EH (cell line): ENCODE data around the gene AKR1B1.

Source experiments
- DNase-seq: peaks from one replicate; pipeline ENCODE4 v3.0.0-alpha.2; 2015; ENCODE audit warnings: low read depth

Gene AKR1B1

GRCh38 chr7:134444198-134444960 lies 14.5 kb downstream of the AKR1B1 start:
- peak; percentile 29 for DNase-seq

DNA sequence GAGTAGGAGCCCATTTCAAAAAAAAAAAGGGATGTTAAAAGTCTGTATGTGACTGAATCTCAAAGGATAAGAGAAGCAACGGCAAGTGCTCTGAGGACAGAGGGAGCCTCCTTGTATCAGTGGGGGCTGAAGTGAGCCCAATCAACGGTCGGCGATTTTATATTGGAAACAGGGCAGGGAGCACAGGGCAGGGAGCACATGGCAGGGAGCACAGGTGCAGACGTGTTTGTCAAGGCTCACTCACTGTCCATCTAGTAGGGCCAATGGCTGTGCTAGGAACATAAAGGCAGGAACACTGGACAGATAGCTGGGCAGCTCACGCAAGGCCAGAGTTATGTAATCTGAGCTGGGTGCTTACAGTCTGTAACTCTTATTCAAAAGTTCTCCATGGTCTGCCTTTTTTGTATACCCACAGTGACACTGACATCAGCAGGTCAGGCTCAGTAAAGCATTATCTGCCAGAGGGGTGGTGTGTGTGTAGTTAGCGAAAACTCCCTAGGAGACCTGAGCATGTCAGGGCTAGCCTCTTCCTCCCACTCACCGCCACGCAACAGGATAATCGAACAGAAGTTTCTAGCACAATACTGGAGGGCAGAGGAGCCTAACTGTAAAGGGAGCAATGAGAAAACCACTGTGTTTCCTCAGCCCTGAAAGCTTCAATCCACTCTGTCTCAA lies 15.4 kb downstream of the AKR1B1 start:
- no peak for DNase-seq

DNA sequence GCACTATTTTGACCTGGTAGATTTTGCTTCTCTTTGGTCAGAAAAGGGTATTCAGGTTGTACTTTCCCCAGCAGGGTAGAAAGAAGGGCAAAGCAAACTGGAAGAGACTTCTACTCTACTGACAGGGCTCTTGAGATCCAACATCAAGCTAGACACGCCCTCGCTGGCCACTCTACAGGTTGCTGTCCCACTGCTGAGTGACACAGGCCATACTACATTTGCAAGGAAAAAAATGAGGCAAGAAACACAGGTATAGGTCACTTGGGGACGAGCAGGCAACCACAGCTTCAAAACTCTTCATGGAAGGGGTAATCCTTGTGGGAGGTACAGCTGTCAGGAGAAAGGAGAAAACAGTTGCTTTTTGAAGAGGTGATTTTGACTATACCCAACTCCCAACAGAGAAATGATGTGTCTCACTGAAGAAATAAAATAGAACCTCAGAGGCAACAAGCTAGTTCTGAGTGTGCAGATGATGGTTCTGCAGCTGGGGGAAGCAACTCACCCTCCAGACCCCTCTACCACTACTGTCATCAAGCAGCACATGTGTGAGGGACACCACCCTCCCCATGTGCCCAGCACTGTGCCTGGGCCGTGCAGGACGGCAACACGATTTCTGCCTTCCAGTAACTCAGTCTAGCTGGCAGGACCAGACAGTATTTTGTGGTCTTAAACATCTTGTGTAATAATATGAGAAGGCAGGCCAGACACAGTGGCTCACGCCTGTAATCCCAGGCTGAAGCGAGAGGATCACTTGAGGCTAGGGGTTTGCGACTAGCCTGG lies 16.3 kb downstream of the AKR1B1 start:
- DNase-seq: no peak

GRCh38 chr7:134441264-134441663 lies 17.6 kb downstream of the AKR1B1 start:
- no peak for DNase-seq

DNA sequence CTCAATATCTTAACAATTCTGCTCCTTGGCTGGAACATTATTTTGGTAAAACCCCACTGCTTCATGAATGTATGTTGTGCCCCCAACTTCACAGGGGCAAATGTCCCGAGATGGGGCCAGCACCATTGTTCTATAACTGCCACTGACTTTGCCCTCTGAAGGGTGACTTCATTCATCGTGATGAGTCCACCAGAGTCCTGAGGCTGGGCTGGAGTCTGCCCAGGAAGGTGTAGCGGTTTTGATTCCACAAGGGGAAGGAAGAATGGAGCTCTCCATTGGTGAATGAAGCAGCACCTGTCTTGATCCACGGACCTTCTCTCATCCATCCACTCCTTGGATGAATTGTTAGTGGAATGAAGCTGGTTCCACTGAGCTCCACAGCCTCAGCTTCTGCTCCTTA lies 18.4 kb downstream of the AKR1B1 start:
- DNase-seq: no peak

DNA sequence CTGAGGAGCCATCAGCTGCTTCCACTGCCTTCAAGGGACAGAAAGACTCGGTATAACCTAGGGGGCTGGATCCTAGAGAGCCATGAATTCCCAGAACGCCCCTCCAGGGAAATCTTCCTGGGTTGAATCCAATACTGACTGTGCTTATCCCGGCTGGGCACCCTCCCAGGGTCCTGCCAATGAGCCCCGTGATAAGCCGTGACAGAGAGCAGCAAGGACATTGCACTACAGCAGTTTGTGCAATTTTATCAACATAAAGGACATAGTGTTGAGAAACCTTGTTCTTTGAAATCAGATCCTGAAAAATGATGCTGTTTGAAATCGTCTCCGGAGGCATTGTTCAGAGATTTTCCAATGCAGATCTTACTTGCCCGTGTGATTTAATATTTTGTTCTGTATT lies 18.8 kb downstream of the AKR1B1 start:
- no peak for DNase-seq

DNA sequence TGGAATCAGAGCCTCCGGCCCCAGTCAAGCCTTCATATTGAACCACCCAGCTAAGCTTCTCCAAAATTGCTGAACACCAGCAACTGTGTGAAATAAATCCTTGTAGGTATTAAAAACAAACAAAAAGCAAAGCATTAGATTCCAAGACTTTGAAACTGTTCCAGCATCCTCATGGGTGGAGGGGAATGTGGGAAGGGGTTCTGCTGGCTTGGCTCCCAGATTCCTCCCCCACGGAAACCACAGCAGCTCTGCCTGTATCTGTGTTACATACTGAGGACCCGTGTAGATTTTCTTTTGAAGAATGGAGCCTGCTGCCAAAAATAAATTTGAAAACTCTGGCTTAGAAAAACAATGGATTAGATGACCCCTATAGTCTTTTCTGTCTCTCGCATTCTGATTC lies 20.0 kb downstream of the AKR1B1 start:
- no peak for DNase-seq

DNA sequence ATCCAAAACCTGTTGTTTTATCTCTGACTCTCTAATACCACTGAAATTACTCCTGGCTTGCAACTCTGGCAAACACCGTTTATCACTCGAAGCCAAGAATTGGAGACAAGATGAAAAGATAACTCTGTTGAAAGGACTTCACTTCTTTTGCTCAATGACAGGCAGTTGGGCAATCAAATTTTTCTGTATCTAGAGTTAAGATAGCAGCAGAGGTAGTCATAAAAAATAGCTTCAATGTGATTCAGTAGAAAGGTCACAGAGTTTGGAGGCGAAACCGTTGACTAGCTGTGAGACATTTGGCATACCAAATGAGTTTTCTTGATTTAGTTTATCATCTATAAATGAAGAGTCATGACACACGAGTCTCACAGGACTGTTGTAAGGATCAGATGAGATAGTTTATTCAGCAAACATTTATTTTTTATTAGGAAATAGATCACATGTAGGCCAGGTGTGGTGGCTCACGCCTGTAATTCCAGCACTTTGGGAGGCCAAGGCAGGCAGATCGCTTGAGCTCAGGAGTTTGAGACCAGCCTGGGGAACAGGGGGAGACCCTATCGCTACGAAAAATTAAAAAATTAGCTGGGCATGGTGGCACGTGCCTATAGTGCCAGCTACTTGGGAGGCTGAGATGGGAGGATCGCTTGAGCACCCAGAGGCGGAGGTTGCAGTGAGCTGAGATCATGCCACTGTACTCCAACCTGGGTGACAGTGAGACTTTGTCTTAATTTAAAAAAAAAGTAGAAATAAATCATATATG lies 23.6 kb downstream of the AKR1B1 start:
- peak; percentile 83 for DNase-seq

- no peak for DNase-seq
Measured at GRCh38 chr7:134434701-134435100, 24.2 kb downstream of the AKR1B1 start.

- no peak for DNase-seq
Measured at GRCh38 chr7:134433430-134433829, 25.5 kb downstream of the AKR1B1 start.

DNA sequence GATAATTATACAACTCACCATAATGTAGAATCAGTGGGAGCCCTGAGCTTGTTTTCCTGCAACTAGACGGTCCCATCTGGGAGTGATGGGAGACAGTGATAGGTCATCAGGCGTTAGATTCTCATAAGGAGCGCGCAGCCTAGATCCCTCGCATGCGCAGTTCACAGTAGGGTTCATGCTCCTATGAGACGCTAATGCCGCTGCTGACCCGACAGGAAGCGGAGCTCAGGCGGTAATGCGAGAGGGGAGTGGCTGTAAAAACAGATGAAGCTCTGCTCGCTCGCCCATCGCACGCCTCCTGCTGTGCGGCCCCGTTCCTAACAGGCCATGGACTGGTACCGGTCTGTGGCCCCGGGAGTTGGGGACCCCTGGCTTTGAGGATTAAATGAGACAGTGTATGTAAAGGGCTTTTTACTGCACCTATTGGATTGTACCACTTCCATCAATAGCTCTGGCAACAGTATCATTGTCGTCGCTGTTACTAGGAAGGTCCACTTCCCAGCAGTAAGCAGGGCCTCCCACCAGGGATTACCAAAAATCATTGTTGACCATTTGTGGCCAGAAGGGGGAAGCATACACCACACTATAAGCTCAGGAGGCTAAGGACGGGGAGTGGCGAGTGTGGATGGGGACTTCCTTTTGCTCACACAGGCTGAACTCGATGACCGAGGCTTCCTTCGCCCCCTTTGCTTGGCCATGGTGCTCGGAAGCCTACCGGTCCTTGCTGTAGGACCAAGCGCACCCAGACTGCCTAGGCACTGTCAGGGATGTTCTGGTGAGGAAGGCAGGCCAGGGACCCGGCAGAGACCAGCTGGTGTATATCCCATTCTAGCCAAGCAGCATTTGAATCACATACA lies 26.4 kb downstream of the AKR1B1 start:
- peak; percentile 94 for DNase-seq

DNA sequence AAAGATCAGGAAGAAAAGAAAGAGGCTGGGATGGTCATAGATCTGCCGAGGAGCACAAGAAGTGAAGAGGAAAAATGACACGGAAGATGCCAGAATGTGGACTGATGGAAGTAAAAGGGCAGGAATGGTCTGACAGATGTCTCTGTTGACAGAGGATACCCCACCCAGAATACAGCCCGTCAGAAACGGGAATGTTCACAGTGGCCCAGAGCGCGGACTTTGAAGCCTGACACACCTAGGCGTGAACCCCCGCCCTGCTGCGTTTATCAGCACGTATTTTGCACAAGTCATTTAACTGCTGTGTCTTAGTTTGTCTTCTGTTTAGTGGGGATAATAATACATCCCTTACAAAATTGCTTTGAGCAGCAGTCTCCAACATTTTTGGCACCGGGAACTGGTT lies 27.1 kb downstream of the AKR1B1 start:
- DNase-seq: no peak

- DNase-seq: no peak
Measured at GRCh38 chr7:134429481-134429880, 29.4 kb downstream of the AKR1B1 start.

DNA sequence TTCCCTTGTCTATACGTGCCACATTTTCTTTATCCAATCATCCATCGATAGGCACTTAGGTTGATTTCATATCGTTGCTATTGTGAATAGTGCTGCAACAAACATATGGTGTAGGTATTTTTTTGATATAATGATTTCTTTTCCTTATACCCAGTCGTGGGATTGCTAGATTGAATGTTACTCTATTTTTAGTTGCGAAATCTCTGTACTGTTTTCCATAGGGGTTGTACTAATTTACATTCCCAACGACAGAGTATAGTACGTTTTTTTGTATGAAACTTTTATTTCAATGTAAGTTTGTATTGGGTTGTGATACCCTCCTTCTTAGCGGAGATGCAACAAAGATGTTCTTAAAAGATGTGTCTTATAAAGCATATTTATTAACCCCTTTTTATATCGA lies 30.0 kb downstream of the AKR1B1 start:
- DNase-seq: no peak

DNA sequence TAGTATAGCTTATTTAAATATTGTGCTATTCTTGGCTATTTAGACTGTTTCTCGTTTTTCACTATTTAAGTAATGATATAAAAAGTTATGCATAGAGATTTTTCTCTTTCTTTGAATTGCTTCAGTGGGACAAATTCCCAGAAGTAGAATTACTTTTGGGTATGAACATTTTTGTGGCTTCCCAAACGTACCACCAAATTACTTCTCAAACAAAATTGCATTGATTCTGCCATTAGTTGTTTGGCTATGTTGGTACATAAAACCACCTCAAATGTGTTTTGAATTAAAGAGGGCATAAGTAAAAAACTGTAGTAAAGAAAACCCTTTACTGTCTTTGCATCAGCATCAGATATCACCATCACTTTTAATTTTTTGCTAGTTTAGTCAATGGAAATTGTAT lies 31.0 kb downstream of the AKR1B1 start:
- no peak for DNase-seq

GRCh38 chr7:134425777-134426176 lies 33.1 kb downstream of the AKR1B1 start:
- DNase-seq: no peak

GRCh38 chr7:134422638-134423037 lies 36.3 kb downstream of the AKR1B1 start:
- DNase-seq: no peak

- DNase-seq: peak; percentile 43
Measured at GRCh38 chr7:134422008-134422407, 36.9 kb downstream of the AKR1B1 start.

- peak; percentile 66 for DNase-seq
Measured at GRCh38 chr7:134420424-134421125, 38.3 kb downstream of the AKR1B1 start.

- no peak for DNase-seq
Measured at GRCh38 chr7:134419875-134420274, 39.0 kb downstream of the AKR1B1 start.

DNA sequence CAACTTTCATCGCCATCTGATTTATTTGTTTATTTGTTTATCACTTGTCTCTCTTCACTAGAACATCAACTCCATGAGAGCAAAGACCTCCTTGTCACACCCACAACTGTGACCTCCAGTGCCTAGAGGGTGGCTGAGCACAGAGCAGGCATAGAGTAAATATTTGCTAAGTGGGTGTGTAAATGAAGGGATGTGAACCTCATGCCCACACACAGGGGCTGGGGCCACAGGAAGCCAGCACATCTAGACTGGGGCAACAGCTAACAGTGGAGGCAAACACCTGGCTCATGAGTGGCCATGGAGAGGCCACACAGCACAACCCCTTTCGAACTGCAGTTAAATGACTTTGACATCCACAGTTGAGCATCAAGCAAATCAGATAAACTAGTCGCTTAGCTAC lies 39.8 kb downstream of the AKR1B1 start:
- no peak for DNase-seq
